PFSK-1 (cell line): ENCODE measurements around the gene KSR2.

ENCODE experiments used
- FOXP2 ChIP-seq: optimal IDR thresholded peaks from 2 replicates; pipeline ENCODE3; 2011; ENCODE audit warnings: borderline replicate concordance, control low read depth, inconsistent platforms; ENCODE audit not compliant: insufficient read depth; ENCODE audit errors: extremely low read length, extremely low read depth
- POLR2AphosphoS5 ChIP-seq: IDR thresholded peaks from 2 replicates; pipeline ENCODE4 v1.6.1; 2012; ENCODE audit warnings: low read depth, mild to moderate bottlenecking, control low read depth, low read length, moderate library complexity
- SIN3A ChIP-seq: IDR thresholded peaks from 2 replicates; pipeline ENCODE4 v1.6.1; 2012; ENCODE audit warnings: mild to moderate bottlenecking, low read length, moderate library complexity, borderline replicate concordance; ENCODE audit not compliant: insufficient read depth
- TAF1 ChIP-seq: IDR thresholded peaks from 2 replicates; pipeline ENCODE4 v1.6.1; 2012; ENCODE audit warnings: low read length, control low read depth, borderline replicate concordance; ENCODE audit not compliant: insufficient read depth
- TF ChIP-seq, protein P1 (sequence below), 2 experiments: IDR thresholded peaks; 2 replicates each; pipeline versions ENCODE4 v1.6.1 to v1.8.0; 2011 to 2012; ENCODE audit warnings: low read depth in 2 of 2, low read length in 2 of 2, control low read depth in 1 of 2, inconsistent platforms in 1 of 2, mild to moderate bottlenecking in 1 of 2, moderate library complexity in 1 of 2; ENCODE audit not compliant: insufficient read depth in 1 of 2

The KSR2 gene

DNA sequence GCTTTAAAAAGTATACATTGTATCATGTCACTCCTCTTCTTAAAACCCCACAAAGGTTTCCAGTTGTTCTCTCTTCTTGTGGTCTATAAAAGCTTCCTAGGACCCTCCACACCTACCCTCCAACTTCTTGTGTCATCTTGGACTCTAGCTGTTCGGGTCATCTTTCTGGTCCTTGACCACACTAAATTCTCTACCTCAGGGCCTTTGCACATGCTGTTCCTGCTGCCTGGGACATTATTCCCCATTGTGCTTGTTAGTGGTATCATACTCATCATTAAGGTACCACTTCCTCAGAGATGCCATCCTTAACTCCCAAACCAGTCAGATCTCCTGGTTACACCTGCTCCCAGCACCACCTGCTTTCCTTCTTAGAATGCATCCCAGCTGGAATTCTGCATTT lies 294.0 kb downstream of the KSR2 start:
- TF ChIP-seq TAF1 (no peak), FOXP2 (no peak), SIN3A (no peak)
- TF ChIP-seq, protein P1, sequence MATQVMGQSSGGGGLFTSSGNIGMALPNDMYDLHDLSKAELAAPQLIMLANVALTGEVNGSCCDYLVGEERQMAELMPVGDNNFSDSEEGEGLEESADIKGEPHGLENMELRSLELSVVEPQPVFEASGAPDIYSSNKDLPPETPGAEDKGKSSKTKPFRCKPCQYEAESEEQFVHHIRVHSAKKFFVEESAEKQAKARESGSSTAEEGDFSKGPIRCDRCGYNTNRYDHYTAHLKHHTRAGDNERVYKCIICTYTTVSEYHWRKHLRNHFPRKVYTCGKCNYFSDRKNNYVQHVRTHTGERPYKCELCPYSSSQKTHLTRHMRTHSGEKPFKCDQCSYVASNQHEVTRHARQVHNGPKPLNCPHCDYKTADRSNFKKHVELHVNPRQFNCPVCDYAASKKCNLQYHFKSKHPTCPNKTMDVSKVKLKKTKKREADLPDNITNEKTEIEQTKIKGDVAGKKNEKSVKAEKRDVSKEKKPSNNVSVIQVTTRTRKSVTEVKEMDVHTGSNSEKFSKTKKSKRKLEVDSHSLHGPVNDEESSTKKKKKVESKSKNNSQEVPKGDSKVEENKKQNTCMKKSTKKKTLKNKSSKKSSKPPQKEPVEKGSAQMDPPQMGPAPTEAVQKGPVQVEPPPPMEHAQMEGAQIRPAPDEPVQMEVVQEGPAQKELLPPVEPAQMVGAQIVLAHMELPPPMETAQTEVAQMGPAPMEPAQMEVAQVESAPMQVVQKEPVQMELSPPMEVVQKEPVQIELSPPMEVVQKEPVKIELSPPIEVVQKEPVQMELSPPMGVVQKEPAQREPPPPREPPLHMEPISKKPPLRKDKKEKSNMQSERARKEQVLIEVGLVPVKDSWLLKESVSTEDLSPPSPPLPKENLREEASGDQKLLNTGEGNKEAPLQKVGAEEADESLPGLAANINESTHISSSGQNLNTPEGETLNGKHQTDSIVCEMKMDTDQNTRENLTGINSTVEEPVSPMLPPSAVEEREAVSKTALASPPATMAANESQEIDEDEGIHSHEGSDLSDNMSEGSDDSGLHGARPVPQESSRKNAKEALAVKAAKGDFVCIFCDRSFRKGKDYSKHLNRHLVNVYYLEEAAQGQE (IDR thresholded peaks at IDR 0.05; ENCODE audit: insufficient read depth in 1 of 2, low read depth in 2 of 2, low read length in 2 of 2) = no peak

DNA sequence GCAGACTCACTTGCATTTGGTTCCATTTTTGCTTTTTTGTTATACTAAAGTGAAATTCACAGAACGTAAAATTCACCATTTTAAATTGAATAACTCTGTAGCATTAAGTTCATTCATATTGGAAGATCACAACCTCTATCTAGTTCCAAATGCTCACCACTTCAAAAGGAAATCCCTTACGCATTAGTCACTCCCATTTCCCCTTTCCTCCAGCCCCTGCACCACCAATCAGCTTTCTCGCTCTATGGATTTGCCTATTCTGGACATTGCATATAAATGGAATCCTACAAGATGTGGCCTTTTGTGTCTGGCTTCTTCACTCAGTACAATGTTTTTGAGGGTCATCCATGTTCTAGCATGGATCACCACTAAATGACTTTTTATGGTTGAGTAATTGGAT lies 294.5 kb downstream of the KSR2 start:
- no peak for TF ChIP-seq POLR2AphosphoS5
- TF ChIP-seq TAF1 = no peak

DNA sequence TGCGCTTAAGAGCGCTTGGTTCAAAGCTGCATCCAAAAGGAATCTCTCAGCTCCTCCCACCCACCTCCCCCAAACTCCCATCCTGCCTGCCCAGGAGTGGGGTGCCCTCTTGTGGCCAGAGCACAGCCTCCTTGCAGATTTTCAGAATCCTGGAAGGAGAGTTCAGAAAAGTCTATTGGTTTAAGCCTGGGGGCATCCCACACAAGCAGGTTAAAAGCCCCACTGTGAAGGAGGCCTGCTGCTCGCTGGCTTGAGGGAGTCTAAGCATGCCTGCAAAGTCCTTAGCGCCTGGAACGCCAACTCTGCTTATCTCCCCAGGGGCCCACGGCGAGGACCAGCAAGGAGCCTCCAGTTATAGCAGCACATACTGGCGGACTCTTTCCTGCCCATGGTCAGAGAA lies 297.1 kb downstream of the KSR2 start:
- TF ChIP-seq SIN3A (no peak), TAF1 (no peak), FOXP2 (no peak), POLR2AphosphoS5 (no peak)
- TF ChIP-seq, protein P1 (IDR thresholded peaks at IDR 0.05; ENCODE audit: insufficient read depth in 1 of 2, low read depth in 2 of 2, low read length in 2 of 2) = no peak

DNA sequence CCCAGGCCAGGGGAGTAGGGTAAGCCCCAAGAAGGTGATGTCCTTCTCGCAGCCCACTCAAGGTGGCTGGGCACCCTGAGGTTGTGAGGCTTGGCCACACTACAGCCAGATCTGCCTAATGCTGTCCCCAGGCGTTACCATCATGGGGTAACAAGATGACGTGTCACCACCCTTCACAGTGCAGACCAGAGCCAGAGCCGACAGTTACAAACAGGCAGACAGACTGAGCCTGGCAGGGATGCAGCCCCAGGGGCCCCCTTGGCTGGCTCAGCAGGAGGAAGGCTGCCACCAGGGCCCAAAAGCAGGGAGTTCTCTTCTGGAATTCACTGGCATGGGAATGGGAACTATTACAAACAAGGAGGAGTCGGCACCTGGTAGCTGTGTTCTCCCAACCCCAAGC lies 304.6 kb downstream of the KSR2 start:
- TF ChIP-seq FOXP2 (no peak), POLR2AphosphoS5 (no peak), TAF1 (no peak), SIN3A (no peak)
- TF ChIP-seq, protein P1 (IDR thresholded peaks at IDR 0.05; ENCODE audit: insufficient read depth in 1 of 2, low read depth in 2 of 2, low read length in 2 of 2) = no peak

DNA sequence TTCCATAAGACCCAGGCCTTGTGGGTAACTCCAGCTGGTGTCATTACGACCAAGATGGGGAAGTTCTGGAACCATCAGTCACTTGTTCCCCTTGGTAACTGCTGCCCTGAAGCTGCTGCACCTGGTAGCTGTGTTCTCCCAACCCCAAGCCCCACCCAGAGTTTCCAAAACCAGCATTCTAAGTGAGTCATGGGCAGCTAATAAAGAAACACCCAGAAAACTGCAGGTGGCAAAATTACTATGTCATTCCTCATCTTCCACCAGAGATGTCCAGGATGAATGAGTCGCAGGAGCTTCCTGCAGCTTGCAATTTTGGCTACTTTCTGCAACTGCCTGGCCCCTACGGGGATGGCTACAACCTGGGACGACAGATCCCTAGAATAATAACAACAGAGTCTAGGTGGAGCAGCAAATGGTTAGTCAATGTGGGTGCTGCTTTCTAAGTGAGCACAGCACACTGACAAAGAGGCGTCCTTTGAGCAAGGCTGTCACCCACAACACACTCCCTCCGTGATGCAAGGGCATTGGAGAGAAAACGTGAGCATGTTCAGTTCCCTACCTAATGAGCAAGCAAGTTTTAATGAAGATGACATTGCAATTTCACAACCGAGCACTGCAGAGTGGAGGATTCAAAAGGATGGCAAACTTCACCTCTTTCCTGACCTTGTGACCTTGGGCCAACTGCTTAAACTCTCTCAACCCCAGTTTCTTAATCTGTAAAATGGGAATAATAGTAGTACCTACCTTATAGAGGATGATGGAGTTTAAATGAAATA lies 306.0 kb downstream of the KSR2 start:
- TF ChIP-seq SIN3A (no peak), FOXP2 (no peak), TAF1 (no peak), POLR2AphosphoS5 (no peak)
- TF ChIP-seq, protein P1 (IDR thresholded peaks at IDR 0.05; ENCODE audit: insufficient read depth in 1 of 2, low read depth in 2 of 2, low read length in 2 of 2) = no peak
